B cell (primary cell): Measurements from ENCODE around the gene P2RY14.
"Not testable (repeated sequence)": the region's sequence is repeated elsewhere in the genome, so short reads cannot be mapped to it uniquely, and the experiment has no call there.

ENCODE experiments used
- CTCF ChIP-seq: fragments of 200-600 bp; IDR thresholded peaks from one replicate; pipeline ENCODE4 v1.8.0; 2022; ENCODE audit warnings: antibody characterized with exemption, mild to moderate bottlenecking
- EZH2 ChIP-seq: IDR thresholded peaks from 2 replicates; pipeline ENCODE4 v1.6.1; 2012; ENCODE audit warnings: borderline replicate concordance, low read depth, mild to moderate bottlenecking, moderate library complexity, low read length; ENCODE audit not compliant: insufficient read depth, poor library complexity, severe bottlenecking

- not testable (repeated sequence) for TF ChIP-seq CTCF, EZH2
These were observed 108.2 kb downstream of the P2RY14 start for GRCh38 chr3:151169948-151170679.
